Fibroblast of pulmonary artery (primary cell): Measurements from ENCODE around the gene ZKSCAN7.

Experiments
- DNase-seq: peaks from one replicate; pipeline ENCODE4 v3.0.0-alpha.2; 2010; ENCODE audit warnings: low read depth
- H3K4me3 ChIP-seq: replicated peaks from 2 replicates; pipeline ENCODE4 v1.5.1; 2011; ENCODE audit warnings: low read depth, mild to moderate bottlenecking, control low read depth, low read length, moderate library complexity
- CTCF ChIP-seq: IDR thresholded peaks from 2 replicates; pipeline ENCODE4 v1.5.1; 2011; ENCODE audit warnings: mild to moderate bottlenecking, control low read depth, low read length, inconsistent platforms; ENCODE audit errors: missing control alignments

ZKSCAN7 gene

GRCh38 chr3:44513513-44513912, 41.5 kb upstream of the ZKSCAN7 start:
- TF ChIP-seq CTCF: no peak
- H3K4me3 ChIP-seq: no peak overlapping the region
- no peak for DNase-seq

GRCh38 chr3:44516230-44516629, 38.8 kb upstream of the ZKSCAN7 start:
- DNase-seq: no peak
- TF ChIP-seq CTCF: no peak

GRCh38 chr3:44518782-44519156, 36.2 kb upstream of the ZKSCAN7 start:
- no peak for DNase-seq
- H3K4me3 ChIP-seq: no peak overlapping the region
- no peak for TF ChIP-seq CTCF

More at GRCh38 chr3:44516230-44516629, 38.8 kb upstream of the ZKSCAN7 start:
- H3K4me3 ChIP-seq: no peak overlapping the region

GRCh38 chr3:44521721-44522120, 33.3 kb upstream of the ZKSCAN7 start:
- no peak for TF ChIP-seq CTCF
- no peak overlapping the region for H3K4me3 ChIP-seq
- DNase-seq: no peak

- no peak for TF ChIP-seq CTCF
- H3K4me3 ChIP-seq: no peak overlapping the region
- DNase-seq: no peak
These were observed 32.5 kb upstream of the ZKSCAN7 start for GRCh38 chr3:44522494-44522933.

GRCh38 chr3:44525060-44525459, 29.9 kb upstream of the ZKSCAN7 start:
- no peak for DNase-seq
- TF ChIP-seq CTCF: no peak
- no peak overlapping the region for H3K4me3 ChIP-seq

GRCh38 chr3:44529927-44530326, 25.1 kb upstream of the ZKSCAN7 start:
- TF ChIP-seq CTCF: peak; percentile 35
- H3K4me3 ChIP-seq: no peak overlapping the region
- peak; percentile 27 for DNase-seq
